H1 (cell line): ENCODE measurements around the gene GSTA3. TPM values are rescaled to one million over a fixed set of nuclear protein-coding genes. Genes with fewer than 3 reads are reported as not detected.

Experiments
- ASH2L ChIP-seq: fragments of 200-600, 300-600 bp; sonication (generic); IDR thresholded peaks from one replicate; pipeline ENCODE4 v1.7.1; 2017; ENCODE audit warnings: low read length
- BACH1 ChIP-seq: IDR thresholded peaks from 2 replicates; pipeline ENCODE4 v1.6.1; 2012; ENCODE audit warnings: low read length, improper control_type of control experiment
- BRCA1 ChIP-seq: IDR thresholded peaks from 2 replicates; pipeline ENCODE4 v1.6.1; 2012; ENCODE audit warnings: low read depth, low read length, improper control_type of control experiment
- CHD7 ChIP-seq: fragments of 300-600 bp; sonication (generic); IDR thresholded peaks from 2 replicates; pipeline ENCODE4 v1.7.1; 2012; ENCODE audit warnings: low read length, moderate library complexity, mild to moderate bottlenecking, inconsistent platforms; ENCODE audit not compliant: insufficient replicate concordance
- EZH2 ChIP-seq: fragments of 200-600 bp; sonication (generic); IDR thresholded peaks from 2 replicates; pipeline ENCODE4 v1.7.1; 2012; ENCODE audit warnings: low read depth, mild to moderate bottlenecking, moderate library complexity, low read length, inconsistent platforms; ENCODE audit not compliant: severe bottlenecking
- HDAC2 ChIP-seq, 2 experiments: fragments of 300-600 bp in 1 of 2; sonication (generic) in 1 of 2; IDR thresholded peaks; 2 replicates each; pipeline ENCODE4 v1.6.1; 2011 to 2012; ENCODE audit warnings: low read depth in 2 of 2, low read length in 2 of 2, mild to moderate bottlenecking in 2 of 2, moderate library complexity in 2 of 2, borderline replicate concordance in 1 of 2, inconsistent platforms in 1 of 2
- POLR2A ChIP-seq, 2 experiments: IDR thresholded peaks; 1 replicate in 1 of 2; 2 replicates in 1 of 2; pipeline ENCODE4 v1.6.1; 2011; ENCODE audit warnings: low read depth in 2 of 2, low read length in 2 of 2, mild to moderate bottlenecking in 2 of 2; ENCODE audit errors: control extremely low read depth in 1 of 2
- SAP30 ChIP-seq: fragments of 300-600 bp; sonication (generic); IDR thresholded peaks from 2 replicates; pipeline ENCODE4 v1.7.1; 2012; ENCODE audit warnings: low read length, moderate library complexity, mild to moderate bottlenecking, inconsistent platforms; ENCODE audit not compliant: insufficient read depth, insufficient replicate concordance
- SP4 ChIP-seq: IDR thresholded peaks from 2 replicates; pipeline ENCODE4 v1.6.1; 2012; ENCODE audit warnings: low read length, inconsistent platforms
- SUZ12 ChIP-seq: fragments of 200-600 bp; sonication (generic); IDR thresholded peaks from 2 replicates; pipeline ENCODE4 v1.6.1; 2012; ENCODE audit warnings: mild to moderate bottlenecking, inconsistent platforms, low read length, moderate library complexity, mixed read lengths
- polyA plus RNA-seq, 7 experiments: library from polyadenylated mRNA; depleted of rRNA in 3 of 7; stranded (reverse) in 5 of 7; unstranded in 2 of 7; fragments of >200 nt in 5 of 7; fragments of 200-250 nt in 2 of 7; gene quantifications; 1 replicate in 5 of 7; 2 replicates in 1 of 7; 4 replicates in 1 of 7; pipeline versions ENCODE4 v1.2.1 to v1.2.3, GENCODE V29; 2011 to 2013; ENCODE audit warnings: missing spikeins in 2 of 7, mixed read lengths in 2 of 7
- total RNA-seq: library from RNA; stranded (reverse); fragmentation: NEBNext Ultra II Directional; extraction: Animal tissue kit (Norgen Biotek cat#: 25700); gene quantifications from 2 replicates; pipeline ENCODE4 v1.2.1, GENCODE V29; 2021

GSTA3 gene
- total and polyA plus RNA-seq, 2 of the 8 experiments (the other 6 are each of a cell fraction or from before 2014, with no cell fraction given): not detected

- TF ChIP-seq EZH2 (no peak), SUZ12 (no peak), HDAC2 (IDR thresholded peaks at IDR 0.05; ENCODE audit: borderline replicate concordance in 1 of 2, low read depth in 2 of 2, low read length in 2 of 2) (no peak; a peak in 1 of 4 replicates), ASH2L (no peak), SAP30 (no peak), POLR2A (IDR thresholded peaks at IDR 0.05; ENCODE audit: control extremely low read depth in 1 of 2, low read depth in 2 of 2, low read length in 2 of 2) (0 out of 3 replicates have a peak, but pooled peaks of 1 of the 2 experiments have one; percentile 22), BRCA1 (no peak), CHD7 (no peak), BACH1 (peak; percentile 45; the same call in 1 of the 2 replicates), SP4 (no peak)
These were observed 27.3 kb downstream of the GSTA3 start (continued) for GRCh38 chr6:52881996-52882841.
